NCI-H1417 (cell line): ENCODE measurements around the gene NPY4R2.
"Not testable (repeated sequence)": the region's sequence is repeated elsewhere in the genome, so short reads cannot be mapped to it uniquely, and the experiment has no call there.

Experiments used
- DNase-seq, 3 experiments: peaks; one replicate each; lab custom pipeline; 2025; lab: John Stamatoyannopoulos, UW

The NPY4R2 gene, protein sequence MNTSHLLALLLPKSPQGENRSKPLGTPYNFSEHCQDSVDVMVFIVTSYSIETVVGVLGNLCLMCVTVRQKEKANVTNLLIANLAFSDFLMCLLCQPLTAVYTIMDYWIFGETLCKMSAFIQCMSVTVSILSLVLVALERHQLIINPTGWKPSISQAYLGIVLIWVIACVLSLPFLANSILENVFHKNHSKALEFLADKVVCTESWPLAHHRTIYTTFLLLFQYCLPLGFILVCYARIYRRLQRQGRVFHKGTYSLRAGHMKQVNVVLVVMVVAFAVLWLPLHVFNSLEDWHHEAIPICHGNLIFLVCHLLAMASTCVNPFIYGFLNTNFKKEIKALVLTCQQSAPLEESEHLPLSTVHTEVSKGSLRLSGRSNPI

DNA sequence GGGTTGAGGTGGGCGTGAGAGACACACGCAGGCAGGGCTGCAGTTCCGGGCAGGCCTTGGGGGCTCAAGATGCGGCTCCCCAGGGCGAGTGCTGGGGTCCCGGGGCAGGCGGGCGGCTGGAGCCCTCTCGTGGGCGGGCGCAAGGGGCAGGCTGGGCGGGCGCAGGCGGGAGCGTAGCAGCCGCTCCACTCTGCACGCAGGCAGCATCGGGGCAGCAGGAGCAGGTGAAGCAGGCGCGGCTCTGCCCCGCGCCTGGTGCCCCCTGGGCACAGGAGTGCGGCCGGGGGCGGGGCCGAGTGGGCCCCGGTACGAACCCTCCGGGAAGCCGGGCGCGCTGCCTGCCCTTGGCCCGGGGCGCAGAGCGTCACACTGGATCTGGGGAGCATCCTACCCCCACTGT lies at the start of gene NPY4R2:
Gene NPY4R2, plus strand, starts transcription at position 188 of the 400 bp plus-strand sequence. CDS start 3,326 bp downstream, outside the sequence.
- not testable (repeated sequence) for DNase-seq

DNA sequence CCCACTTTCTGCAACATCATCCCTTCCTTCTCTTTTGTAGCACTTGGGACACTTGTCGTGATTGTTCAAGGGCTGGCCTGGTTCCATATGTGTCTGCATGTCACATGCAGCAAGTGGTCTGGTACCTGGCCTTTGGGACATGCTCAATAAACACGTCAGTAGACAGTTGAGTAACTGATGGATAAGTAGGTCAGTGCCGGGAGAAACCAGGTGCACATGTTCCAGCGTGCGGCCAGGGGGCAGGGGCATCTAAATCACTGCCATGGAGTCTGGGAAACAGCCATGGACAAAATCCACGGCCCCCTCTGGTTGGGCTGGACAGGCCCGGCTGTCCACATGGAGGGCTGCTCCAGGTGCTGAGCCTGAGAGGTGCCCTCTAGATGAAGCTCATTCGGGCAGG lies 47.6 kb upstream of the NPY4R2 start:
- DNase-seq, result not testable (repeated sequence)

DNA sequence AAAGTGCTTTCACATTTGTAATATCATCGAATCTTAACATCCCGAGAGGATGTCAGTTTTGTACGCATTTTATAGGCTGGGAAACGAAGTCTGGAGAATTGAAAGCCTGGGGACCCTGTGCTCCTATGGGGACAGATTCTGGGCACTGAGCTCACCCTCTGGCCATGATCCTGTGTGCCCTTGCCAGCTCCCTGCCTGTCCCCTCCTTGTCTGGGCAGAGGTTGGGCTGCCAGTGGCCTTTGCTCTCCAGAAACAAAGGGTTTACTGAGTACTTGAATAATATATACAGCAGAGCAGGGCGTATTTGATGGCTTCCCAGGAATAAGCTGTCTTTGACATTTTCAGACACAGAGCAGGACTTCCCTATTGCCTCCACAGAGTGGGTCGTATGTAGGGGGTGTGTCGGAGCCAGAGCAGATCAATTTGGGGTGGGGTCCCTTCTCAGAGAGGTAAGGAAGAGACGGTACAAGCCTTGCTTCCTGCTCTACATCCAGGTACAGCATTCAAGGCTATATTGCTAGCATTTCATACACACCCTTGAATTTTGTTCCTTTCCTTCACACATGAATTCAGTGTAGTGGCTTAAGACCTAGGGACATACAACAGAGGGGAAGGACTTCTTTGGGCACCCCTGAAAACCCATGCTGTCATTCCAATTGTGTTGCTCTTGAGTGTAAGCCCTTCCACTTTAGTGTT lies 46.8 kb upstream of the NPY4R2 start:
- not testable (repeated sequence) for DNase-seq

DNA sequence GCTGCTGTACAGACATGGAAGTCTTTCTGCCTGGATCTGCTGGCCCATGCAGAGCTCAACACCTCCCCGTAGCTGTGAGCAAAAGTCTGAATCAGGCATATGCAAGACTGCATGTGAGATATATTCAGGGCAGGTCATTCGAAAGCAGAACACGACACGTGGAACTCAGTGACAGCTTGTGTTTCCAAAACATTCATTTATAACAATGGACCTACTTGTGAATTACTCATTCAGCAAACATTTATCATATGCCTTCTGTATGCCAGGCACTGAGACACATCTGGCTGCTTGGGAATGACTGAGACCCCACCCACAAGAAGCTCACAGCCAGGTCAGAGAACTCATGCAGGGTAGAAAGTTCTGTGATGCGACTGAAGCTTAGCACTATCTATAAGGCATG lies 46.2 kb upstream of the NPY4R2 start:
- not testable (repeated sequence) for DNase-seq

DNA sequence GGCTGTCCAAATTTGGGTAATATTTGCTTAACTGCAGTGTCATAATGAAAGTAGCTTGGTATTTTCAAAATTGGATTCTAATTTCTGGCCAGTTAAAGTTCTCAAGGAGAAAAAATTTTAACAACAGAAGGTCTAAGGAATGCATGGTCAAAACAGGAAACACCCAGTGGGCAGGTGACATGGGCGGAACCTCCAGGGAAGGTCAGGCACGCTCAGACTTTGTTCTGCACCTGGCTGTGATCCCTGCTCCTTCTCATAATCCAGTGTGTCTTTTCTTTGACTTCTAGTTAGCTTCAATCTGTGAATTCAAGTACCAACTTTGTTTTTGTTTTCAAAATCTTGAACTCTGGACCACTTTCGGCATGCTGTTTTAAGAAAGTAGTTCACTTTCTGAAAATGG lies 34.2 kb upstream of the NPY4R2 start:
- not testable (repeated sequence) for DNase-seq

DNA sequence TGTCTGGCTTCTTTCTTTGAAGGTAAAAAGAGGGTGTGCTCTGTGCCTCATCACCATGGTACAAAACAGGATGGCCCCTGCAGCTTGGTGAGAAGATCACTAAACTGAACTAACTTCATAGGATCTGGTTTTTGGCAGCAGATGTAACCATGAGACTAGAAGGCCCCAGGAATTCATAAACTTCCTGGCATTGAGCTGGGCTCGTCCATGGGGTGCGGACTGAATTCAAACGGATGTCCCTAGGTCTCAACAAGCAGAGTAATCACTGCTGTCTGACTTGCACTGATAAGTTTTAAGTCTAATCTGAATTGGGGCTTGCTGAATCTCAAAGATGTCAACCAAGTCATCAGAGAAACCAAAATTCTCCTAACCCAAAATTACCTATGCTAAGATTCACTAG lies 33.5 kb upstream of the NPY4R2 start:
- not testable (repeated sequence) for DNase-seq

DNA sequence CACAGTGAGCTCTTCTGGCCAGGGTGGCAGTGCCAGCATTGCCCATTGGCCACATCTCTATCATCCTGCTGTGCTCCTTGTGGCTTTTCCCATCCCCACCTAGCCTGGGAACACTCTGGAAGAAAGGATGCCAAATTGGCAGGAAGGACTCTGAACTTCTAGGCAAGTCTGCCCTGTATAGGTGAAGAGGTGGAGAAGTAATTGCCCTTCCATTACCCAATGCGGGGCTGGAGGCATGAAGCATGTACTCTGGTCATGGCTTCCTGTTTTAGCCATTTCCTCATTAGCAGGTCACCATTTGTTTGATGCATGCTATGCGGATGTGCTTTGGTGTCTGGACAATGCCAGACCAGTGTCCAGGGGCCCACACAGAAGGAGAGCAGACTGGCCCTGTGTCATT lies 32.1 kb upstream of the NPY4R2 start:
- DNase-seq, result not testable (repeated sequence)

DNA sequence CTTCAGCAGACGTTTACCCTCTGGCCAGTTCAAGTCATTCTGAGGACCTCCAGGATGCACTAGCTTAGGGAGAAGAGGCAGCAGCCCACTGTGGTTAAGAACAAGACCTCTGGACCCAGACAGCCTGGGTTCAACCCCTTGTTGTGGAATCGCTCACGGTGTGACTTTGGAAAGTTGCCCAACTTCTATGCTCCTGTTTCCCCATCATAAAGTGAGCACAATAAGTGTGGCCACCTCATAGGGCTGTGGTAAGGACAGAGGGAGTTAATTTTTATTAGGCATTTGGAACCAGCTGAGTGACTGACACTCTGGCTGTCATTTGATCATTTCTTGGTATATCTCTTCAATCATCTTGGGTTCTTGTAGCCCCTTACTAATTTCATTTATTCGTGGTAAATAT lies 31.6 kb upstream of the NPY4R2 start:
- not testable (repeated sequence) for DNase-seq

DNA sequence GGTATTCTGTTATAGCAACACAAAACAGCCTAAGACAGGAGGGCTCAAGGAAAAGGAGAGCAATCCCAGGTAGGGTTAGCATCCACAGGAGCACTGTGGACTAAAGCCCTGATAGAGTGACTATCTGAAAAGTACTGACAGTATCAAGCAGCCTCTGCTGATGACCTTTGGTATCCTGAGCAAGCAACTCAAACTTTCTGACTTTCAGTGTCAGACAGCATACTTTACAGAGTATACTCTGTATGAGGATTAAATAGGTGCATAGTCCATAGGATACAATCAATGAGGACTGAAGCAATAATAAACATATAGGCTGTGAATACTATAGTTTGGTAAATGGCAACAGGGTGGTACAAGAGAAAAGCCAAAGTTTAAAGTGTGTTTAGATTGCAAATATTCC lies 27.7 kb upstream of the NPY4R2 start:
- DNase-seq, result not testable (repeated sequence)

DNA sequence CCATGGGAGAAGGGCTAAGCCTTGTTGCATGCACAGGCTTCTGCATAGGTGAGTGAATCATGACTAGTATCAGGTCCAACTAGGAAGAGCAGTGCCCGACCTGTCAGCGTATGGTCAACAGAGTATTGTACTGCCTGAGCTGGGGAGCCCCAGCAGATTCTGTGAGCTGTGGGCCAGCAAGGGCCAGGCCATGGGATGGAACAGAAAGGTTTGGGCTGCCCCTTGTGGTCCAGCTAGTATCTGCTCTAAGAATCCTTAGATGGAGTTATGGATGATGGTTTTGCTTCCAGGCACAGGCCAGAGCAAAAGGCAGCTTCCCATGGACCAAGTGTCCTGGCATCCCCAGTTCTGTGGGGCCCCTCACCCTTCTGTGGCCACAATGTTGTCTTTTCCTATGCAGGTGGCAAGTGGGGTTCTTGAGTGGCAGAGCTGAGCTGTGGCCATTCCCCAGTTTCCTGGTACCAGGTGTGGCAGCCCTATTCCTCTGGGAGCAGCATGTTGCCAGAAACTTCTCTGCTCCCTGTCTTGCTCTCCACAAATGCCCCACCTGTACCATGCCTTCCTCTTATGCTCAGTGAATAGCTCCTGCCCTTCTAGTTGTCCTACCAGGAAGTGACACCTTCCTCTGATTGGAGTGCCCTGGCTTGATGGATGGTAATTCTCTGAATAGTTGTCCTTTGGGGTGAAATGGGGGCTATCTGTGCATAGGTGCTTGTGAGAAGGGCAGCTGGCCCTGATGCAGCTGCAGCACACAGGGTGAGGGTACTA lies 25.8 kb upstream of the NPY4R2 start:
- DNase-seq, result not testable (repeated sequence)

DNA sequence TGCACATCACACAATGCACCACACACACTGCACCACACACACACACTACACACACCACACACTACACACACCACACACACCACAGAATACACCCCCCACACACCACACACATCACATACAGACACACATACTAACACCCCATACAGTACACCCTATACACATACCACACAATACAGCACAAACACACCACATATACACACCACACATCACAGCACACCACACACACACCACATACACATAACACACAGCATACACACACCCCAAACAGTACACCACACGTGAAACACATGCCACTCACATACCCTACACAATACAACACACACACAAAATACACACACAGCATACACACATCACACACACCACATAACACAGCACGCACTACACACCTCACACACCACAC lies 23.9 kb upstream of the NPY4R2 start:
- not testable (repeated sequence) for DNase-seq

DNA sequence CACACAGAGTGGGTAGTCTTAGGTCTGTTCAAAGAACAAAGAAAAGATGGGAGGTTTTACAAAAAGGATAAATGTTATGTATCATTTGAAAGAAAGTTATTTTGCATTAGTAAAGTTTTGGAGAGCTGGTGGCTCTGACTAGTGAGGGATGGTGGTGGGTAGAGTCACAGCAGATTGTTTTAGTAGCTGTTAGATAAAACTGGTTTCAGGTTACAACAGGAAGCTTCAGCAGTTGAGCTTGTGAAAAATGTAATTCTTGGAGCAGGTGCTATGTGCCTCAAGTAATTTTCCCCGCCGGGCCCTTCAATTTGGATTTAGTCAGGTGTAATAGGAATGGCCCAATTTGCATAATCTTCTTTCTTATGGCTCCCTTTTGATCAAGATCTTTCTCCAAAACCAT lies 20.6 kb upstream of the NPY4R2 start:
- DNase-seq, result not testable (repeated sequence)

DNA sequence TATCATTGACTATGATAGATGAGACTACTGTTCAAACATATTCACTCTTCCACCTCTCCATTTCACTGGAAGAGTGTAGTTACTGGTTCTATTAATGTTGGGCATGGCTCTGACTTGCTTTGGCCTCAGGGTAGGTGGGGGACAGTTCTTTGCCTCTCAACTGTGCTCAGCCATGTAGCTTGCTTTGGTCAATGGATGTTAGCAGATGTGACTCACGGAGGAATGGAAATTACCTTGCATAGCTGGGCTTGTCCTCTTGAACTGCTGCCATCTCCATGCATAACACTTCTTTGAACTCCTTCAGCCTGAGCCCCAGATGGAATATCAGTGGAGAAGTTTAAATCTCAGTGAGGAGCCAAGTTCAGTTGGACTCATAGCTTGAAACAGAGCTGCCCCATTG lies 9.1 kb upstream of the NPY4R2 start:
- DNase-seq, result not testable (repeated sequence)

DNA sequence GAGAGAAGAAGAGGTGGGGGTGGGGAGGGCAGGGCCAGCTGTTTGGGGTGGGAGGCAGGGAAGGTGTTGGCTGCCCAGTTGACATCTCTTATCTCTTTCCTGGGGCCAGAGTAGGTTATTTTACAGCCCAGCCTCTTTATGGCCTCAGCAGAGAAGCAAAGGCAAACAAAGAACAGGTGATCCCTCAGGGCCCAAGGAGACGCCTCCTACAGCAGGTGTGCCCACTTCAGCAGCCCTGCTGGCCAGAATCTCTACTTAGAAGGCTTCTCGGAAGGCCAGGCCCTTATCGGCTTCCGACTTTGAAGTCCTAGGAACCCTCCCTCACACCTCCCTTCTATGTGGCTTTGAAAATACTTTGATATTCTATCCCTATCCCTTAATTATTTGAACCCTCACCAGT lies 8.0 kb upstream of the NPY4R2 start:
- DNase-seq, result not testable (repeated sequence)

DNA sequence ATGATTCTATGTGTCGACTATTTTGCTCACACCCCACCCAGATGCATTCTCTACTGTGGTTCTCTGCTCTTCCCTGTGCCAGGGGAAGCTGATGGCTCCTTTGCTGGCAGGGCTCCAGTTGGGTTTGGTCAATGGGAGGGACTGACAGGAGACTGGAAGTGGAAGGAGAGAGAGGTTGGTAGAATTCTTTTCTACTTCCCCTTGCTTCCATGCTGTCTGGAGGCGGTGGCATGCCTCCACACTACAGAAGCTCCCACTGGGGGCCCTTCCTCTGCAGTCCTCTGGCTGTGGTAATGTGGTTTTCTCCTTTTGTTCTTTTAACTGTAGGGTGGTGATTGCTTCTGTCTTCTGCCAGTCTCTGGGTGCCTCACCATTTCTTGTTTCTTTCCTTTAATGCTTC lies 4.4 kb upstream of the NPY4R2 start:
- not testable (repeated sequence) for DNase-seq

DNA sequence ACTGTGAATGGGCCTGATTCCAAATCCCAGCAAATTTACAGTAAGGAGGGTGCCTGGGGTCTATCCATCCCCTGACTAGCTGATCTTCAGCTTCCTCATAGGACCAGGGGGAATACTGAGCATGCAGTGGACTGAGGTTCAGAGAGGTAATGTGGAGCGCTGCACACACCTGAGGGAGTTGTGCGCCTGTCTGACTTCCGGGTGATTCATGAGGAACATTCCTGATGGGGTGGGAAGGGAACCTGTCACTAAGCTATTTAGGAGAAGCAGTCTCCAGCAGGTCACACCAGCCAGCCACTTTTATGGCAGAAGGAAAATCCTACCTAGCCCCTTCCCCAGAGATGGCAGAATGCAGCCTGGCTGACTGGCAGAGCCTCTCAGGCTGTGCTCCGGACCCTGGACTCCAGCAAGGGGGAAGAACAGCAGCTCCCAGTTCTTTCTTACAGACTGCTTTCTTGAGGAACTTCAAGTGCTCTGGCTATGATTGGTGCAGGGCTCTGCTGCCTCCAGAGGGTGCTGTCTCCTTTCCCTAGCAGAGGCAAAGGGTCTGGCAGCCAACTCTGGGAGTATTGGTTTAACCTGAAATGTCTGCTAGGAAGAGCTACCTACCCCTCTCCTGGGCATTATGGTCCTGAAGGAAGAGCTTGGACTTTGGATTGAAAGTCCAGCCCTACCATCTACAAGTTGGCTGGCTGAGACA lies 2.5 kb upstream of the NPY4R2 start:
- not testable (repeated sequence) for DNase-seq

DNA sequence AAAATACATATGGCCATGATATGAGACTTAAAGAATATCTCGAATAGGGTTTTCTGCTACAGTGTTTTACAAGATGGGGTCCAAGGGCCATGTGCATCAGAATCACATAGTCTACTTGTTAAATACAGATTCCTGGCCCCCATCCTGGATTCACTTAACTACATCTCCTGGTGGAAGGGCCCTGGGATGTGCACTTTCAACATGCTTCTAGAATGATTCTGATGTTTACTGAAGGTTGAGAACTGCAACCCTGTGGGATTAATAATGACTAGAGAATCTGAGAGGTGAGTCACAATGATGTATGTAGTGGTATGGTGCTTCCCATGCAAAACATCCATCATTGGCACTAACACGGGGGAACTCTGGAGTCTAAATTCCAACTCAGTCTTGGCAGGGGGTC lies 2.1 kb downstream of the NPY4R2 start:
- not testable (repeated sequence) for DNase-seq

DNA sequence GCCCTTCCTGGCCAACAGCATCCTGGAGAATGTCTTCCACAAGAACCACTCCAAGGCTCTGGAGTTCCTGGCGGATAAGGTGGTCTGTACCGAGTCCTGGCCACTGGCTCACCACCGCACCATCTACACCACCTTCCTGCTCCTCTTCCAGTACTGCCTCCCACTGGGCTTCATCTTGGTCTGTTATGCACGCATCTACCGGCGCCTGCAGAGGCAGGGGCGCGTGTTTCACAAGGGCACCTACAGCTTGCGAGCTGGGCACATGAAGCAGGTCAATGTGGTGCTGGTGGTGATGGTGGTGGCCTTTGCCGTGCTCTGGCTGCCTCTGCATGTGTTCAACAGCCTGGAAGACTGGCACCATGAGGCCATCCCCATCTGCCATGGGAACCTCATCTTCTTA lies 4.0 kb downstream of the NPY4R2 start:
- not testable (repeated sequence) for DNase-seq

DNA sequence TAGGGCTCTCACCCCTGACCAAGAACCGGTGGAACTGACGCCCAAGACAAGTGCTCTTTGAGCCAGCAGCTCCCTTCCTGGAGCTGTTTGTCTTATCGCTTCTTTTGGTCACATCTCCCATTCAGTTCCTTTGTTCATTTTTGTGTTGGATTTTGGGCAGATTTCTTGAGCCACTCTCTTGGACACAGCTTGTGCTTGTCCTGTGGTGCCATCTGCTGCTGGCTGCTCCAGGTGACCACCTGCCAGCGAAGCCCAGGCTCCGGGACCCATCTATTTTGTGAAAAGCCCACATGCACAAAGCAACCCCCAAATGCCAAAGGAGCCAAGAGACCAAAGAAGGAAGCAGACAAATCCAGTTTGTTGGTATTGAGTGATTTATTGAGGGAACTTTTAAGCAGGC lies 6.2 kb downstream of the NPY4R2 start:
- not testable (repeated sequence) for DNase-seq

DNA sequence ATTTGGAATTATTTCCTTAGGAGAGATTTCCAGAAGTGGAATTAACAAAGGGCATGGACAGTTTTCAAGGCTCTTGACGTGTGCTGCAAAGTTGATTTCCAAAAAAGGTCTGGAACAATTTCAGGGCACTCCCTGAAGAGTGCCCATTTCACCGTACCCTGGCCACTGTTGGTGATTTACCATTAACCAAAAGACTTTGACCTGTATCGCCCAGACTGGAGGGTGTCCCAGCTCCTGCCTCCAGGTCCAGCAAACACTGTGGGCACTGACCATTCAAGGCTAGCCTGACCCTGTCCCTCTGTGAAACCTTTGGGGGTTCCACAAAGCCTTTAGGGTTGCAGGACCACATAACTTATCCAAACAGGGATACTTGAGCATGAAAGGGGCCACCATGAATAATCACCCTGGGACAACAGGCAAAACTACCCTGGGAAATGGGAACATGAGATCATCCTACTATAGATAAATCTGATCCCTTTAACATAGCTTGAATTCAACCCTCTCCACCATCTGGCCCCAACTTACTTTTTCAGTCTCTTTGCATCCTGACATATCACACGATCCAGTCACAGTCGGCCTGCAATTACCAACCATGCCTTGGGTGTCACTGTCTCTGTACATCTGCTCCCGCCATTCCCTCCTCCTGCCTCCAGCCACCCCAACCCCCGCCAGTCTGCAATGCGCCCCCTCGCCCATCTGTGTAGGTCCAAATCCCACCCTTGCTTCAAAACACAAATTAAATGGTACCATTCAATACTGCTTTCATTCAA lies 8.9 kb downstream of the NPY4R2 start:
- not testable (repeated sequence) for DNase-seq

DNA sequence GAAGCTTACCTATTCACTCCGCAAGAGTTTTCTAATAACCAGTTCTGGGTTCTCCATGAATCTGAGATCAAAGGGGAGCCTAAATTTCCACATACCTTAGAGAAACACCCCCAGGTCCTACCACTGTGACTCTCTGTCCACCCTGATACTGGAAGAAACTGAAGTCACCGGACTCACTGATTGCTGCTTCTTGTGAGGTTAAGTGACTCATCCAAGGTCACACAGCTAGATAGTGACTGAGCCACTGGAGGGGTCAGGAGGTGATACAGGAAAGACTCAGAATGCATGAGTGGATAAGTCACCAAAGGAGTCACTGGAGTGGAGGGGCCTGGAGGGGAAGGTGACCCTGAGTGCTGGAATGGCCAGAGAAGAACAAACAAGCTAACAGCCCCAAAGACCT lies 9.8 kb downstream of the NPY4R2 start:
- not testable (repeated sequence) for DNase-seq
